T-cell (primary cell): ENCODE measurements around the gene VAT1. TPM values are rescaled to one million over a fixed set of nuclear protein-coding genes. Genes with fewer than 3 reads are reported as not detected.

Experiments used
- ATAC-seq, 4 experiments: fragments of 200-7000 bp in 3 of 4; fragments of 150-1000 bp in 1 of 4; cut with Tn5 transposase; replicated peaks in 1 of 4; 1 replicate in 3 of 4; 2 replicates in 1 of 4; pipeline ENCODE4 v1.10.0; 2021; ENCODE audit warnings: moderate library complexity in 3 of 4, mild to moderate bottlenecking in 2 of 4, moderate number of reproducible peaks in 1 of 4
- CTCF ChIA-PET, 2 donors: fragments of 300-600 bp; sonication (Branson Sonifier 250); formaldehyde crosslinking; loops; one replicate each; lab custom pipeline; 2022; ENCODE audit warnings: antibody characterized with exemption in 2 of 2; lab: Charles Lee
- POLR2A ChIA-PET, 2 donors: fragments of 300-600 bp; sonication (Branson Sonifier 250); formaldehyde crosslinking; loops; one replicate each; lab custom pipeline; 2022; ENCODE audit warnings: antibody characterized with exemption in 2 of 2; lab: Charles Lee
- DNase-seq, 35 experiments: peaks; one replicate each; pipeline versions ENCODE4 v3.0.0 to v3.0.0-alpha.2; 2013 to 2023
- H3K27ac ChIP-seq: one replicate; pipeline ENCODE4 v1.5.1; 2013; ENCODE audit warnings: low read length
- H3K27me3 ChIP-seq, 2 experiments: replicated peaks in 1 of 2; 1 replicate in 1 of 2; 2 replicates in 1 of 2; pipeline versions ENCODE4 v1.6.1 to v1.7.0; 2013; ENCODE audit warnings: low read length in 1 of 2, mixed read lengths in 1 of 2; ENCODE audit not compliant: control insufficient read depth in 2 of 2, insufficient read depth in 2 of 2; ENCODE audit errors: extremely low read depth in 1 of 2
- H3K36me3 ChIP-seq, 2 donors: 1 replicate in 1 of 2; 2 replicates in 1 of 2; pipeline versions ENCODE4 v1.6.1 to v1.7.0; 2013; ENCODE audit warnings: low read length in 1 of 2; ENCODE audit not compliant: control insufficient read depth in 2 of 2, insufficient read depth in 1 of 2; ENCODE audit errors: extremely low read depth in 1 of 2
- H3K4me1 ChIP-seq, 2 experiments: 1 replicate in 1 of 2; 2 replicates in 1 of 2; pipeline versions ENCODE4 v1.6.1 to v1.7.0; 2013; ENCODE audit warnings: low read length in 2 of 2, mixed read lengths in 1 of 2; ENCODE audit not compliant: insufficient read depth in 2 of 2, control insufficient read depth in 1 of 2; ENCODE audit errors: extremely low read depth in 1 of 2
- H3K4me3 ChIP-seq, 2 donors: 1 replicate in 1 of 2; 2 replicates in 1 of 2; pipeline versions ENCODE4 v1.5.1 to v1.7.0; 2013; ENCODE audit warnings: mild to moderate bottlenecking in 2 of 2, low read length in 1 of 2, moderate library complexity in 1 of 2; ENCODE audit not compliant: control insufficient read depth in 1 of 2; ENCODE audit errors: extremely low read depth in 1 of 2
- H3K9me3 ChIP-seq: 2 replicates; pipeline ENCODE4 v1.7.0; 2013
- H3K27ac Mint-ChIP-seq, 2 donors: one replicate each; pipeline ENCODE4 v1.8.0; 2020 to 2021; ENCODE audit warnings: mild to moderate bottlenecking in 2 of 2, mixed read lengths in 2 of 2
- H3K27me3 Mint-ChIP-seq, 2 donors: one replicate each; pipeline ENCODE4 v1.8.0; 2021 to 2022; ENCODE audit warnings: mixed read lengths in 2 of 2
- H3K36me3 Mint-ChIP-seq: one replicate; pipeline ENCODE4 v1.8.0; 2021; ENCODE audit warnings: mixed read lengths
- H3K4me1 Mint-ChIP-seq, 3 donors: one replicate each; pipeline ENCODE4 v1.8.0; 2020 to 2022; ENCODE audit warnings: mixed read lengths in 3 of 3, mild to moderate bottlenecking in 1 of 3
- H3K4me3 Mint-ChIP-seq, 3 donors: one replicate each; pipeline ENCODE4 v1.8.0; 2020 to 2022; ENCODE audit warnings: mild to moderate bottlenecking in 3 of 3, mixed read lengths in 3 of 3, moderate library complexity in 3 of 3
- H3K9me3 Mint-ChIP-seq, 3 donors: one replicate each; pipeline ENCODE4 v1.8.0; 2020 to 2022; ENCODE audit warnings: mixed read lengths in 3 of 3
- WGBS: methylation state at CpG from one replicate; pipeline ENCODE4 v1.1.5; 2013; ENCODE audit warnings: missing lambda C conversion rate; ENCODE audit not compliant: insufficient coverage; 5-methylcytosine and 5-hydroxymethylcytosine counted together
- total RNA-seq, 35 experiments: library from RNA in 6 of 35; stranded (reverse) in 6 of 35; fragments of 120-200 nt in 1 of 35; gene quantifications; one replicate each; pipeline versions ENCODE4 v1.2.1 to v1.2.4 and lab custom pipeline; 2013 to 2026

VAT1 gene
- total RNA-seq, 5 donors from 2014 or later (not counting 1 experiment from before 2014, with no cell fraction given): 26.4 to 62.6 (median 48.5) TPM

GRCh38 chr17:43039646-43040045, 17.5 kb upstream of the VAT1 start:
- no peak for ATAC-seq
- DNase-seq: no peak
- H3K9me3 ChIP-seq: no peaks in the 10 kb centered on the region
- Mint-ChIP-seq H3K27me3 (no peaks in the 10 kb centered on the region), H3K4me1 (no peaks in the 10 kb centered on the region), H3K36me3 (no peaks in the 10 kb centered on the region), H3K27ac (no peak overlapping the region), H3K9me3 (no peaks in the 10 kb centered on the region), H3K4me3 (no peak overlapping the region)
- ChIA-PET CTCF (no interaction called here), POLR2A (no interaction called here)
- no peak overlapping the region for H3K4me3 ChIP-seq
- no CpG with 5 or more reads among the region's 2 CpGs for WGBS
- H3K36me3 ChIP-seq: no peaks in the 10 kb centered on the region
- no peak overlapping the region for H3K27ac ChIP-seq
- no peaks in the 10 kb centered on the region for H3K27me3 ChIP-seq
- H3K4me1 ChIP-seq: no peaks in the 10 kb centered on the region

GRCh38 chr17:43034894-43035293, 12.7 kb upstream of the VAT1 start:
- POLR2A ChIA-PET: no interaction called here
- no peak overlapping the region for H3K27ac Mint-ChIP-seq
- H3K4me3 ChIP-seq: no peak overlapping the region
- H3K4me3 Mint-ChIP-seq: no peak overlapping the region
- no peaks in the 10 kb centered on the region for H3K4me1 Mint-ChIP-seq
- no peaks in the 10 kb centered on the region for H3K9me3 Mint-ChIP-seq
- no peaks in the 10 kb centered on the region for H3K36me3 ChIP-seq
- no peaks in the 10 kb centered on the region for H3K4me1 ChIP-seq
- no peaks in the 10 kb centered on the region for H3K9me3 ChIP-seq
- no peak overlapping the region for H3K27ac ChIP-seq
- H3K36me3 Mint-ChIP-seq: no peaks in the 10 kb centered on the region
- CTCF ChIA-PET: interaction anchor here in 1 of 2 donors (0.6 kb wide), 1 partner anchor 113 kb away, joined by 3 read pairs; no protein-coding TSS in a partner anchor
- ATAC-seq (no peak), DNase-seq (no peak)
- H3K27me3 ChIP-seq: no peaks in the 10 kb centered on the region
- H3K27me3 Mint-ChIP-seq: no peaks in the 10 kb centered on the region
- WGBS: 94% methylated on average over 3 of the region's 3 CpGs

GRCh38 chr17:43033948-43034881, 12.0 kb upstream of the VAT1 start:
- H3K27ac ChIP-seq: no peak overlapping the region
- Mint-ChIP-seq H3K27ac (no peak overlapping the region), H3K36me3 (no peaks in the 10 kb centered on the region), H3K27me3 (no peaks in the 10 kb centered on the region), H3K4me1 (no peaks in the 10 kb centered on the region), H3K9me3 (no peaks in the 10 kb centered on the region), H3K4me3 (no peak overlapping the region)
- ATAC-seq: no peak
- DNase-seq: no peak
- CTCF ChIA-PET: interaction anchor here in 1 of 2 donors (0.6 kb wide), 1 partner anchor 114 kb away, joined by 3 read pairs; no protein-coding TSS in a partner anchor
- no peaks in the 10 kb centered on the region for H3K36me3 ChIP-seq
- POLR2A ChIA-PET: interaction anchor here in 1 of 2 donors (0.7 kb wide), 1 partner anchor 358 kb away, joined by 7 read pairs; no protein-coding TSS in a partner anchor
- no peak overlapping the region for H3K4me3 ChIP-seq
- no peaks in the 10 kb centered on the region for H3K27me3 ChIP-seq
- H3K9me3 ChIP-seq: no peaks in the 10 kb centered on the region
- WGBS: 80% methylated on average over 7 of the region's 12 CpGs
- H3K4me1 ChIP-seq: no peaks in the 10 kb centered on the region

GRCh38 chr17:43031666-43032065, 9.5 kb upstream of the VAT1 start:
- no peaks in the 10 kb centered on the region for H3K27me3 Mint-ChIP-seq
- ChIA-PET CTCF (no interaction called here), POLR2A (no interaction called here)
- Histone ChIP-seq H3K27ac (no peak overlapping the region), H3K4me1 (no peaks in the 10 kb centered on the region), H3K4me3 (no peak overlapping the region), H3K36me3 (no peaks in the 10 kb centered on the region), H3K9me3 (no peaks in the 10 kb centered on the region), H3K27me3 (no peaks in the 10 kb centered on the region)
- no CpG with 5 or more reads among the region's 3 CpGs for WGBS
- DNase-seq (no peak), ATAC-seq (no peak)
- H3K27ac Mint-ChIP-seq: no peak overlapping the region
- H3K9me3 Mint-ChIP-seq: no peaks in the 10 kb centered on the region
- H3K4me3 Mint-ChIP-seq: no peak overlapping the region
- H3K4me1 Mint-ChIP-seq: no peaks in the 10 kb centered on the region
- no peaks in the 10 kb centered on the region for H3K36me3 Mint-ChIP-seq

- H3K27ac Mint-ChIP-seq: no peak overlapping the region
- ChIA-PET POLR2A (no interaction called here), CTCF (interaction anchor here in 1 of 2 donors (0.6 kb wide), 1 partner anchor 602 kb away, joined by 3 read pairs; no protein-coding TSS in a partner anchor)
Measured at GRCh38 chr17:43030137-43030767, 8.1 kb upstream of the VAT1 start.

GRCh38 chr17:43028221-43028861, 6.2 kb upstream of the VAT1 start:
- H3K36me3 ChIP-seq: no peaks in the 10 kb centered on the region
- ATAC-seq (no peak), DNase-seq (no peak)
- H3K27me3 Mint-ChIP-seq: no peaks in the 10 kb centered on the region
- H3K4me3 ChIP-seq: no peak overlapping the region
- H3K36me3 Mint-ChIP-seq: no peaks in the 10 kb centered on the region
- H3K4me1 Mint-ChIP-seq: peaks cover 8 to 16% (median 14%) of the 10 kb centered on the region in 3 donors
- 93% methylated on average over 14 of the region's 17 CpGs for WGBS
- ChIA-PET CTCF (no interaction called here), POLR2A (no interaction called here)
- peaks cover 0 to 23% of the 10 kb centered on the region in 2 experiments for H3K4me1 ChIP-seq
- H3K27ac ChIP-seq: no peak overlapping the region
- H3K4me3 Mint-ChIP-seq: no peak overlapping the region
- H3K9me3 Mint-ChIP-seq: no peaks in the 10 kb centered on the region
- no peaks in the 10 kb centered on the region for H3K9me3 ChIP-seq
- H3K27ac Mint-ChIP-seq: no peak overlapping the region
- no peaks in the 10 kb centered on the region for H3K27me3 ChIP-seq

More at GRCh38 chr17:43030137-43030767, 8.1 kb upstream of the VAT1 start:
- ATAC-seq (no peak), DNase-seq (no peak)
- Histone ChIP-seq H3K27ac (no peak overlapping the region), H3K9me3 (no peaks in the 10 kb centered on the region), H3K4me1 (peaks cover 0 to 6% of the 10 kb centered on the region in 2 experiments), H3K4me3 (no peak overlapping the region), H3K27me3 (no peaks in the 10 kb centered on the region), H3K36me3 (no peaks in the 10 kb centered on the region)
- H3K4me1 Mint-ChIP-seq: peaks cover 0 to 4% (median 2%) of the 10 kb centered on the region in 3 donors
- no peak overlapping the region for H3K4me3 Mint-ChIP-seq
- WGBS: 82% methylated on average over 6 of the region's 6 CpGs
- H3K36me3 Mint-ChIP-seq: no peaks in the 10 kb centered on the region
- H3K27me3 Mint-ChIP-seq: no peaks in the 10 kb centered on the region
- H3K9me3 Mint-ChIP-seq: no peaks in the 10 kb centered on the region
